Femur (tissue), 1 donor: ENCODE results near the gene DNAH12.
A peak's percentile ranks its signal among the peaks of the same experiment; 100 is the strongest.

Experiments used
- DNase-seq: peaks from one replicate; pipeline ENCODE4 v3.0.0-alpha.2; 2017

The DNAH12 gene

GRCh38 chr3:57544181-57545125 is at the start of gene DNAH12:
Gene DNAH12 (minus strand): TSS chr3:57544344. CDS start chr3:57542870, 1,474 bp downstream.
- DNase-seq: peak; percentile 78

- no peak for DNase-seq
These were observed 48.2 kb upstream of the DNAH12 start for GRCh38 chr3:57592306-57592705.

GRCh38 chr3:57587905-57588304 is 43.8 kb upstream of the DNAH12 start:
- DNase-seq: no peak

- no peak for DNase-seq
These were observed 42.6 kb upstream of the DNAH12 start for GRCh38 chr3:57586778-57587177.

GRCh38 chr3:57583544-57583943 is 39.4 kb upstream of the DNAH12 start:
- no peak for DNase-seq

- DNase-seq: no peak
These were observed 38.5 kb upstream of the DNAH12 start for GRCh38 chr3:57582474-57583168.

- no peak for DNase-seq
These were observed 33.7 kb upstream of the DNAH12 start for GRCh38 chr3:57577801-57578200.

- DNase-seq: no peak
These were observed 32.0 kb upstream of the DNAH12 start for GRCh38 chr3:57575966-57576626.

GRCh38 chr3:57572096-57572495 is 28.0 kb upstream of the DNAH12 start:
- DNase-seq: no peak

- no peak for DNase-seq
These were observed 26.7 kb upstream of the DNAH12 start for GRCh38 chr3:57570878-57571277.

- no peak for DNase-seq
These were observed 25.8 kb upstream of the DNAH12 start for GRCh38 chr3:57569859-57570450.

GRCh38 chr3:57559526-57559925 is 15.4 kb upstream of the DNAH12 start:
- no peak for DNase-seq

GRCh38 chr3:57557085-57557537 is 13.0 kb upstream of the DNAH12 start:
- peak; percentile 19 for DNase-seq

GRCh38 chr3:57556459-57557084 is 12.4 kb upstream of the DNAH12 start:
- no peak for DNase-seq

GRCh38 chr3:57555738-57556458 is 11.8 kb upstream of the DNAH12 start, which contains the start of gene PDE12:
Gene PDE12 (plus strand): TSS chr3:57556274. CDS start chr3:57556380, 106 bp downstream.
- peak; percentile 91 for DNase-seq

- no peak for DNase-seq
These were observed 11.2 kb upstream of the DNAH12 start for GRCh38 chr3:57555306-57555705.

GRCh38 chr3:57546616-57547015 is 2.5 kb upstream of the DNAH12 start:
- DNase-seq: no peak

- DNase-seq: no peak
These were observed 1.6 kb upstream of the DNAH12 start for GRCh38 chr3:57545636-57546268.

- DNase-seq: no peak
These were observed 5.7 kb downstream of the DNAH12 start for GRCh38 chr3:57538465-57538864.

- DNase-seq: no peak
These were observed 14.0 kb downstream of the DNAH12 start for GRCh38 chr3:57530071-57530608.
